ENCODE data around the gene RNF180. TPM values are rescaled to one million over a fixed set of nuclear protein-coding genes. Genes with fewer than 3 reads are reported as not detected.

The RNF180 gene
- total RNA-seq, 1 donor from 2014 or later, result 14.0 TPM

DNA sequence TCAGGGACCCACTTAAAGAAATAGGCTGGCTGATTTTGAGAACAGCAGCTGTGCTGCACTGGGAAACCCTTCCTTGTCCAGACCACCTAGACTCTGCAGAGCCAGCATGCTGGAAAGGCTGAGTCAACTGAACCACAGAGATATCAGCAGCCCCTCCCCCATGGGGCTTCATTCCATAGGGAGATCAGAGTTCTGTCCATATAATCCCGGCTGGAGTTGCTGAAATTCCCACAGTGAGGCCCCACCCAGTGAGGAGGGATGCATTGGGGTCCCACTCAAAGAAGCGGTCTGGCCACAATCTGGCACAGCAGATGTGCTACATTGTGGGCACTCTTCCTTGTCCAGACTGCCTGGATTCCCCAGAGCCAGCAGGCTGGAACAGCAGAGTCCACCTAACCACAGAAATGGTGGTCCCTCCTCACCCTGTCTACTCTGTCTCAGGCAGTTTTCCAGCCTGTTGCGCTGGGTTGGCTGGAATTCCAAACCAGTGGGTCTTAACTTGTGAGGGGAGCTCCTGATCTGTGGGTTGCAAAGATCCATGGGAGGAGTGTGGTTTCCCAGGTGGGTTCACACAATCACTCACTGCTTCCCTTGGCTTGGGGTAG, 127.1 kb downstream of the RNF180 start:
- Histone ChIP-seq H3K36me3 (no peaks in the 10 kb centered on the region), H3K9me3 (no peaks in the 10 kb centered on the region), H3K27ac (no peak overlapping the region), H3K4me1 (no peaks in the 10 kb centered on the region), H3K4me3 (no peak overlapping the region), H3K27me3 (no peaks in the 10 kb centered on the region)
- intact Hi-C loops (cut with DNase I), result no loop called here
- TF ChIP-seq, protein P1, sequence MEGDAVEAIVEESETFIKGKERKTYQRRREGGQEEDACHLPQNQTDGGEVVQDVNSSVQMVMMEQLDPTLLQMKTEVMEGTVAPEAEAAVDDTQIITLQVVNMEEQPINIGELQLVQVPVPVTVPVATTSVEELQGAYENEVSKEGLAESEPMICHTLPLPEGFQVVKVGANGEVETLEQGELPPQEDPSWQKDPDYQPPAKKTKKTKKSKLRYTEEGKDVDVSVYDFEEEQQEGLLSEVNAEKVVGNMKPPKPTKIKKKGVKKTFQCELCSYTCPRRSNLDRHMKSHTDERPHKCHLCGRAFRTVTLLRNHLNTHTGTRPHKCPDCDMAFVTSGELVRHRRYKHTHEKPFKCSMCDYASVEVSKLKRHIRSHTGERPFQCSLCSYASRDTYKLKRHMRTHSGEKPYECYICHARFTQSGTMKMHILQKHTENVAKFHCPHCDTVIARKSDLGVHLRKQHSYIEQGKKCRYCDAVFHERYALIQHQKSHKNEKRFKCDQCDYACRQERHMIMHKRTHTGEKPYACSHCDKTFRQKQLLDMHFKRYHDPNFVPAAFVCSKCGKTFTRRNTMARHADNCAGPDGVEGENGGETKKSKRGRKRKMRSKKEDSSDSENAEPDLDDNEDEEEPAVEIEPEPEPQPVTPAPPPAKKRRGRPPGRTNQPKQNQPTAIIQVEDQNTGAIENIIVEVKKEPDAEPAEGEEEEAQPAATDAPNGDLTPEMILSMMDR (IDR thresholded peaks at IDR 0.05), result no peak
- TF ChIP-seq POLR2A (IDR thresholded peaks at IDR 0.05) (no peak), POLR2AphosphoS5 (IDR thresholded peaks at IDR 0.05; ENCODE audit: insufficient read depth in 1 of 2, low read depth in 1 of 2) (no peak)
- DNase-seq (ENCODE audit: extremely low spot score in 2 of 2), result no peak

DNA sequence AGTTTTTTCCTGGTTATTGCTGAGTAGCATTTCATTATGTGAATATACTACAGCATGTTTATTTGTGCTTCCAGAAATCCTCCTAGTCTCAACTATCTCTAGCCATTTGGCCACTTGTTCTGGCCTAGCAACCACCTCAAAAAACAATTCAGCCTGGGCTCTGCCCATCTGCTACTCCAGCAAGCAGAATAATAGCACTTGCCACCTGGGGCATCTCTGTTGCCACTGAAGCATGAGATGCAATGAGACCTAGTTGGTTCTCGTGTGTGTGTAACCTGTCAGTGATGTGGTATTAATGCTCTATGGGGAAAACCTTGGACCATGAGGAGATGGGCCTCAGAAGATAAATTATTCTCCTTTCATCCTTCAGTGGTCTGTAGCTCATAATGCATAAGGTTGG, 129.5 kb downstream of the RNF180 start:
- intact Hi-C loops (cut with DNase I), result no loop called here
- DNase-seq (ENCODE audit: extremely low spot score in 2 of 2), result no peak
- Histone ChIP-seq H3K27ac (no peak overlapping the region), H3K27me3 (no peaks in the 10 kb centered on the region), H3K4me3 (no peak overlapping the region), H3K36me3 (no peaks in the 10 kb centered on the region), H3K9me3 (no peaks in the 10 kb centered on the region), H3K4me1 (no peaks in the 10 kb centered on the region)
- no peak for TF ChIP-seq POLR2AphosphoS5 (IDR thresholded peaks at IDR 0.05; ENCODE audit: insufficient read depth in 1 of 2, low read depth in 1 of 2)
- TF ChIP-seq, protein P1 (IDR thresholded peaks at IDR 0.05), result no peak
- no peak for TF ChIP-seq POLR2A (IDR thresholded peaks at IDR 0.05)

DNA sequence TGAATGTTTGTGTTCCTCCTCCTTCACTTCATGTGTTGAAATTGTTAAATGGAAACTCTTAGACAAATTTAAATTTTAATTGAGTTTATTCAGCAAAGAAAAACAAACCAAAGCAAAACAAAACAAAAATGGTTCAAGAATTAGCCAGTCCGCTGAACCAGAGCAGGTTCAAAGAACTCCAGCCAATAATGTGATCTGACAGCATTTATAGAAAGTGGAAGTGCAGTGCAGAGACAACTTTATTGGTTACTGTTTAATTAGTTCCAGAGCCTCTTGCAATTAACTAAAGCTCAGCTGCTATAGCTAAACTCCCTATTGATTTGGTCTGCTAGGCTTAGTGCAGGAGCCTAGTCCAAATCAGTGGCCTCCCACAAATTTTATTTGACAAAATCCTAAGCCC, 132.9 kb downstream of the RNF180 start:
- Histone ChIP-seq H3K4me1 (no peaks in the 10 kb centered on the region), H3K27me3 (no peaks in the 10 kb centered on the region), H3K4me3 (no peak overlapping the region), H3K9me3 (no peaks in the 10 kb centered on the region), H3K27ac (no peak overlapping the region), H3K36me3 (no peaks in the 10 kb centered on the region)
- TF ChIP-seq, protein P1 (IDR thresholded peaks at IDR 0.05), result no peak
- TF ChIP-seq POLR2AphosphoS5 (IDR thresholded peaks at IDR 0.05; ENCODE audit: insufficient read depth in 1 of 2, low read depth in 1 of 2), result no peak
- no peak for TF ChIP-seq POLR2A (IDR thresholded peaks at IDR 0.05)
- intact Hi-C loops (cut with DNase I), result no loop called here
- no peak for DNase-seq (ENCODE audit: extremely low spot score in 2 of 2)

DNA sequence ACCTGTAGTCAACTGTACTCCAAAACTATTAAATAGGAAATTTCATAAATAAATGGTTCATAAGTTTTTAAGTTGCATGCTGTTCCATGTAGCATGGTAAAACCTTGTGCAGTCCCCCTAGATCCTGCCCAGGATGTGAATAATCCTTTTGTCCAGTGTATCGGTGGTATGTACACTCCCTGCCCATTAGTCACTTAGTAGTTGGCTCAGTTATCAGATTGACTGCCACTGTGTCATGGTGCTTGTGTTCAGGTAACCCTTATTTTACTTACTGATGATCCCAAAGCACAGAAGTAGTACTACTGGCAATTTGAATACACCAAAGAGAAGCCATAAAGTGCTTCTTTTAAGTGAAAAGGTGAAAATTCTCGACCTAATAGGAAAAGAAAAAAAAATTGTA, 134.2 kb downstream of the RNF180 start:
- Histone ChIP-seq H3K9me3 (no peaks in the 10 kb centered on the region), H3K27me3 (no peaks in the 10 kb centered on the region), H3K27ac (no peak overlapping the region), H3K36me3 (no peaks in the 10 kb centered on the region), H3K4me1 (no peaks in the 10 kb centered on the region), H3K4me3 (no peak overlapping the region)
- DNase-seq (ENCODE audit: extremely low spot score in 2 of 2), result no peak
- intact Hi-C loops (cut with DNase I), result no loop called here
- TF ChIP-seq POLR2AphosphoS5 (IDR thresholded peaks at IDR 0.05; ENCODE audit: insufficient read depth in 1 of 2, low read depth in 1 of 2) (no peak), POLR2A (IDR thresholded peaks at IDR 0.05) (no peak)
- TF ChIP-seq, protein P1 (IDR thresholded peaks at IDR 0.05), result no peak

DNA sequence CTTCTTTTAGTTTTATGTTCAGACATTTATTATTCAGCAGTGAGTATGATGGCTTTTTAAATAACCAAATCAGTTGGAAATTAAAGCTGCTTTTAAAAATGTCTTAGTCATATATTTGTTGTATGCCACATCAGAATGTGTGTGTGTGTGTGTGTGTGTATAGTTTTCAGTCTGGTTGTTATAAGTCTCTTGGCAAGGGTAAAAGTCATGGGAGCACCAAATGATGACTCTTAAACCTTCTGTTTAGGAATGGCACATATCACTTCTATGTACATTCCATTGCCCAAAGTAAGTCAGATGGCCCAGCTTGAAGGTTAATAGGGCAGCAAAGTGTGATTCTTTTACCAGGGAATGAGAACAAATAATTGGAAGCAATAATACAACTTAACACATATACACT, 135.9 kb downstream of the RNF180 start:
- no peak for TF ChIP-seq POLR2AphosphoS5 (IDR thresholded peaks at IDR 0.05; ENCODE audit: insufficient read depth in 1 of 2, low read depth in 1 of 2)
- TF ChIP-seq, protein P1 (IDR thresholded peaks at IDR 0.05), result no peak
- no peak for TF ChIP-seq POLR2A (IDR thresholded peaks at IDR 0.05)
- Histone ChIP-seq H3K36me3 (no peaks in the 10 kb centered on the region), H3K9me3 (no peaks in the 10 kb centered on the region), H3K27me3 (no peaks in the 10 kb centered on the region), H3K4me1 (no peaks in the 10 kb centered on the region), H3K4me3 (no peak overlapping the region), H3K27ac (no peak overlapping the region)
- no peak for DNase-seq (ENCODE audit: extremely low spot score in 2 of 2)
- intact Hi-C loops (cut with DNase I), result no loop called here

Measured in vagina (tissue), 2 donors.